ENCODE data around the gene RC3H1. TPM values are rescaled to one million over a fixed set of nuclear protein-coding genes. Genes with fewer than 3 reads are reported as not detected.

Gene RC3H1
- total and polyA plus RNA-seq, 10 of the 15 experiments (the other 5 are each of a cell fraction or from before 2014, with no cell fraction given), result 1.4 to 33.9 (median 11.8) TPM

- no peak overlapping the region for H2AFZ ChIP-seq (ENCODE audit: control insufficient read depth, low read depth, low read length)
- H3K27ac ChIP-seq (ENCODE audit: control insufficient read depth, insufficient read depth), result no peak overlapping the region
- CTCF ChIA-PET, result interaction anchor here (0.7 to 1.2 kb wide), 4 partner anchors 8 to 49 kb away, joined by 3 to 4 read pairs (median 3); no protein-coding TSS in a partner anchor
- H3K9ac ChIP-seq (ENCODE audit: control insufficient read depth, insufficient read depth, low read length), result no peak overlapping the region
- FAIRE-seq, result no peak
- H3K79me2 ChIP-seq (ENCODE audit: control insufficient read depth, insufficient read depth, low read length), result no peaks in the 10 kb centered on the region
- H3K36me3 ChIP-seq (ENCODE audit: control insufficient read depth in 2 of 2, insufficient read depth in 2 of 2, low read length in 1 of 2), result peaks cover 0 to 2% of the 10 kb centered on the region in 2 experiments; a peak in 2 of 4 replicates
- no peak overlapping the region for H3K4me3 ChIP-seq
- no TSS peak for BruUV-seq (replicated peaks)
- POLR2A ChIA-PET, result interaction anchor here (0.6 to 1.1 kb wide), 2 partner anchors 13 to 348 kb away, joined by 3 read pairs; no protein-coding TSS in a partner anchor
- in situ Hi-C loops (cut with MboI), result no loop called here
- no peak for TF ChIP-seq JUNB (IDR thresholded peaks at IDR 0.05)
- TF ChIP-seq JUND (IDR thresholded peaks at IDR 0.05; ENCODE audit: low read depth, low read length), result no peak
- TF ChIP-seq NFYA (IDR thresholded peaks at IDR 0.05; ENCODE audit: borderline replicate concordance, low read depth, low read length), result no peak
- no peak for ATAC-seq
- H3K9me3 ChIP-seq (replicated peaks; ENCODE audit: control insufficient read depth, insufficient read depth, low read length), result no peaks in the 10 kb centered on the region
- no peaks in the 10 kb centered on the region for H3K4me1 ChIP-seq (ENCODE audit: control insufficient read depth, insufficient read depth, low read length)
- SMC1A ChIA-PET (ENCODE audit: uncharacterized antibody, unreplicated experiment), result interaction anchor here (0.9 to 2.5 kb wide), 2 partner anchors 19 to 23 kb away, joined by 3 to 8 read pairs; no protein-coding TSS in a partner anchor
- no peaks in the 10 kb centered on the region for H4K20me1 ChIP-seq (ENCODE audit: control insufficient read depth, insufficient read depth)
- H3K27me3 ChIP-seq (replicated peaks in 1 of 2; ENCODE audit: control insufficient read depth in 2 of 2, insufficient read depth in 2 of 2, low read length in 1 of 2), result no peaks in the 10 kb centered on the region
- H3K4me2 ChIP-seq (ENCODE audit: control insufficient read depth, insufficient read depth), result no peak overlapping the region
- RAD21 ChIA-PET (ENCODE audit: unreplicated experiment), result interaction anchor here (1.3 kb wide), 1 partner anchor 459 kb away, joined by 5 read pairs; no protein-coding TSS in a partner anchor
- no peak for DNase-seq (ENCODE audit: low read depth, low spot score)
- intact Hi-C loops (cut with micrococcal nuclease; ENCODE audit: unreplicated experiment), result no loop called here
These were observed 133.4 kb downstream of the RC3H1 start for GRCh38 chr1:173888749-173889148.

GRCh38 chr1:173887627-173888026, 134.5 kb downstream of the RC3H1 start:
- intact Hi-C loops (cut with micrococcal nuclease; ENCODE audit: unreplicated experiment), result no loop called here
- Histone ChIP-seq H4K20me1 (ENCODE audit: control insufficient read depth, insufficient read depth) (no peaks in the 10 kb centered on the region), H3K9ac (ENCODE audit: control insufficient read depth, insufficient read depth, low read length) (no peak overlapping the region), H2AFZ (ENCODE audit: control insufficient read depth, low read depth, low read length) (no peak overlapping the region), H3K79me2 (ENCODE audit: control insufficient read depth, insufficient read depth, low read length) (no peaks in the 10 kb centered on the region), H3K4me3 (no peak overlapping the region), H3K4me1 (ENCODE audit: control insufficient read depth, insufficient read depth, low read length) (no peaks in the 10 kb centered on the region), H3K9me3 (replicated peaks; ENCODE audit: control insufficient read depth, insufficient read depth, low read length) (no peaks in the 10 kb centered on the region), H3K36me3 (ENCODE audit: control insufficient read depth in 2 of 2, insufficient read depth in 2 of 2, low read length in 1 of 2) (peaks cover 0 to 2% of the 10 kb centered on the region in 2 experiments; a peak in 2 of 4 replicates), H3K27me3 (replicated peaks in 1 of 2; ENCODE audit: control insufficient read depth in 2 of 2, insufficient read depth in 2 of 2, low read length in 1 of 2) (no peaks in the 10 kb centered on the region), H3K27ac (ENCODE audit: control insufficient read depth, insufficient read depth) (no peak overlapping the region), H3K4me2 (ENCODE audit: control insufficient read depth, insufficient read depth) (no peak overlapping the region)
- ChIA-PET RAD21 (ENCODE audit: unreplicated experiment) (no interaction called here), SMC1A (ENCODE audit: uncharacterized antibody, unreplicated experiment) (interaction anchor here (0.6 kb wide), 1 partner anchor 191 kb away, joined by 3 read pairs; no protein-coding TSS in a partner anchor), CTCF (no interaction called here), POLR2A (no interaction called here)
- TF ChIP-seq IKZF1 (conservative IDR thresholded peaks at IDR 0.05) (no peak), CTCF (IDR thresholded peaks at IDR 0.05 in 2 of 3, conservative IDR thresholded peaks at IDR 0.05 in 1 of 3; ENCODE audit: control insufficient read depth in 2 of 3, extremely low read depth in 1 of 3, insufficient read depth in 1 of 3, low read depth in 3 of 3, low read length in 3 of 3) (no peak), YY1 (IDR thresholded peaks at IDR 0.05; ENCODE audit: low read depth, low read length) (no peak), CEBPB (IDR thresholded peaks at IDR 0.05; ENCODE audit: borderline replicate concordance in 1 of 2, low read depth in 2 of 2, low read length in 2 of 2) (no peak)
- BruUV-seq (replicated peaks), result no TSS peak
- FAIRE-seq, result no peak
- WGBS (ENCODE audit: insufficient coverage, insufficient replicate concordance, low lambda C conversion rate, missing lambda C conversion rate), result 100% methylated on average over 2 of the region's 2 CpGs
- no peak for DNase-seq (ENCODE audit: low read depth, low spot score)
- in situ Hi-C loops (cut with MboI), result no loop called here
- ATAC-seq, result no peak
